Measurements from ENCODE around the gene CCDC146.

The CCDC146 gene

GRCh38 chr7:77293046-77293445 lies 170.6 kb downstream of the CCDC146 start:
- DNase-seq: no peak

- DNase-seq: no peak
These were observed 173.1 kb downstream of the CCDC146 start for GRCh38 chr7:77295549-77295948.

GRCh38 chr7:77306231-77307067 lies 184.0 kb downstream of the CCDC146 start:
- DNase-seq: no peak

- DNase-seq: no peak
These were observed 186.4 kb downstream of the CCDC146 start for GRCh38 chr7:77308792-77309191.

GRCh38 chr7:77309714-77310220 lies 187.4 kb downstream of the CCDC146 start:
- DNase-seq: no peak

- no peak for DNase-seq
These were observed 188.6 kb downstream of the CCDC146 start for GRCh38 chr7:77310982-77311381.

- no peak for DNase-seq
These were observed 190.7 kb downstream of the CCDC146 start for GRCh38 chr7:77313085-77313484.

- DNase-seq: no peak
These were observed 191.6 kb downstream of the CCDC146 start for GRCh38 chr7:77313876-77314480.

GRCh38 chr7:77315182-77315591 lies 192.8 kb downstream of the CCDC146 start:
- DNase-seq: no peak

GRCh38 chr7:77316219-77316978 lies 194.0 kb downstream of the CCDC146 start:
- no peak for DNase-seq

GRCh38 chr7:77318019-77318418 lies 195.6 kb downstream of the CCDC146 start:
- DNase-seq: no peak

GRCh38 chr7:77320137-77320536 lies 197.7 kb downstream of the CCDC146 start:
- no peak for DNase-seq

GRCh38 chr7:77320714-77321113 lies 198.3 kb downstream of the CCDC146 start:
- DNase-seq: no peak

GRCh38 chr7:77321300-77321699 lies 198.9 kb downstream of the CCDC146 start:
- no peak for DNase-seq

- no peak for DNase-seq
These were observed 203.7 kb downstream of the CCDC146 start for GRCh38 chr7:77326131-77326530.

- DNase-seq: no peak
These were observed 204.9 kb downstream of the CCDC146 start for GRCh38 chr7:77327067-77327931.

- DNase-seq: no peak
These were observed 205.7 kb downstream of the CCDC146 start for GRCh38 chr7:77327932-77328628.

- DNase-seq: no peak
These were observed 206.3 kb downstream of the CCDC146 start for GRCh38 chr7:77328669-77329068.

GRCh38 chr7:77329466-77330168 lies 207.2 kb downstream of the CCDC146 start:
- DNase-seq: no peak

- DNase-seq: no peak
These were observed 207.9 kb downstream of the CCDC146 start for GRCh38 chr7:77330169-77330882.
